NCI-H1105 (cell line): ENCODE data around the gene IPPK.
A peak's percentile ranks its signal among the peaks of the same experiment; 100 is the strongest.

ENCODE experiments used
- DNase-seq: peaks from one replicate; lab custom pipeline; 2025; lab: John Stamatoyannopoulos, UW

The IPPK gene

GRCh38 chr9:92615790-92616189 is 54.1 kb downstream of the IPPK start:
- DNase-seq, result no peak

- DNase-seq, result no peak
These were observed 55.0 kb downstream of the IPPK start for GRCh38 chr9:92614763-92615461.

- no peak for DNase-seq
These were observed 55.8 kb downstream of the IPPK start for GRCh38 chr9:92614123-92614510.

- no peak for DNase-seq
These were observed 56.4 kb downstream of the IPPK start for GRCh38 chr9:92613268-92614122.

GRCh38 chr9:92612816-92613215 is 57.1 kb downstream of the IPPK start:
- no peak for DNase-seq

- DNase-seq, result no peak
These were observed 57.6 kb downstream of the IPPK start for GRCh38 chr9:92612292-92612691.

- DNase-seq, result no peak
These were observed 58.2 kb downstream of the IPPK start for GRCh38 chr9:92611621-92612285.

- DNase-seq, result no peak
These were observed 59.2 kb downstream of the IPPK start for GRCh38 chr9:92610470-92611420.

- no peak for DNase-seq
These were observed 61.0 kb downstream of the IPPK start for GRCh38 chr9:92608909-92609445.

- DNase-seq, result no peak
These were observed 61.6 kb downstream of the IPPK start for GRCh38 chr9:92608241-92608908.

- peak; percentile 27 for DNase-seq
These were observed 62.2 kb downstream of the IPPK start for GRCh38 chr9:92607773-92608172.

- DNase-seq, result no peak
These were observed 62.8 kb downstream of the IPPK start for GRCh38 chr9:92607088-92607487.

GRCh38 chr9:92605224-92605623 is 64.7 kb downstream of the IPPK start:
- no peak for DNase-seq

GRCh38 chr9:92603990-92604389 is 65.9 kb downstream of the IPPK start:
- no peak for DNase-seq

- DNase-seq, result no peak
These were observed 66.8 kb downstream of the IPPK start for GRCh38 chr9:92603100-92603499.

GRCh38 chr9:92602413-92602812 is 67.5 kb downstream of the IPPK start:
- no peak for DNase-seq

- no peak for DNase-seq
These were observed 68.5 kb downstream of the IPPK start for GRCh38 chr9:92601451-92601850.

- no peak for DNase-seq
These were observed 69.3 kb downstream of the IPPK start for GRCh38 chr9:92600462-92601261.

- DNase-seq, result no peak
These were observed 69.9 kb downstream of the IPPK start for GRCh38 chr9:92599938-92600461.

GRCh38 chr9:92598382-92598781 is 71.5 kb downstream of the IPPK start:
- no peak for DNase-seq
